Measurements from ENCODE around the gene ADGRG7.
A peak's percentile ranks its signal among the peaks of the same experiment; 100 is the strongest.

Gene ADGRG7

DNA sequence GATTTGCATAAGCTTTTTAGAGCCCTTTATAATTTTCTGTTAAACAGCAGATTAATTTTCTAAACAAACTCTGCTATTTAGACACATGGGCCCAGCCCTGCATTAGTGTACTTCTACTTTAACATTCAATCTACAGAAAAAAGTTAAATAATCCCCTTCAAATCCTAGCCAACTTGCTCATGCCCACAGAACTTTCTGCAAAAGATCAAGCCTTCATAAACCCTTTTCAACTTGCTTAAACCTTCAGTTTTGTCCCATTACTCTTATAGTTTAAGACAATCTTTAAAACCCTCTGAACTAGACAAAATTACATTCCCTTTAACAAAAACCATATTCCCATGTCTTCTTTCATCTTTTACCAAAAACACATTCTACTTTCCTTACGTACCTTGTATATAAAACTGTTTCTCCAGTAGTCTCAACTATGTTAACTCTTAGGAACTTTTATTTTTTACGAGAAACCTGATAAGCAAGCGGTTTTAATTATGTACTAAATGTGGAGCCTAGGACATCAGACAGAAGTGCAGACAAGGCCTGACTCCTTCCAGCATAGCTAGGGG, 25.2 kb upstream of the ADGRG7 start:
- H3K4me3 ChIP-seq (replicated peaks; ENCODE audit: low read depth, low read length), result no peak overlapping the region
- TF ChIP-seq, protein P1, sequence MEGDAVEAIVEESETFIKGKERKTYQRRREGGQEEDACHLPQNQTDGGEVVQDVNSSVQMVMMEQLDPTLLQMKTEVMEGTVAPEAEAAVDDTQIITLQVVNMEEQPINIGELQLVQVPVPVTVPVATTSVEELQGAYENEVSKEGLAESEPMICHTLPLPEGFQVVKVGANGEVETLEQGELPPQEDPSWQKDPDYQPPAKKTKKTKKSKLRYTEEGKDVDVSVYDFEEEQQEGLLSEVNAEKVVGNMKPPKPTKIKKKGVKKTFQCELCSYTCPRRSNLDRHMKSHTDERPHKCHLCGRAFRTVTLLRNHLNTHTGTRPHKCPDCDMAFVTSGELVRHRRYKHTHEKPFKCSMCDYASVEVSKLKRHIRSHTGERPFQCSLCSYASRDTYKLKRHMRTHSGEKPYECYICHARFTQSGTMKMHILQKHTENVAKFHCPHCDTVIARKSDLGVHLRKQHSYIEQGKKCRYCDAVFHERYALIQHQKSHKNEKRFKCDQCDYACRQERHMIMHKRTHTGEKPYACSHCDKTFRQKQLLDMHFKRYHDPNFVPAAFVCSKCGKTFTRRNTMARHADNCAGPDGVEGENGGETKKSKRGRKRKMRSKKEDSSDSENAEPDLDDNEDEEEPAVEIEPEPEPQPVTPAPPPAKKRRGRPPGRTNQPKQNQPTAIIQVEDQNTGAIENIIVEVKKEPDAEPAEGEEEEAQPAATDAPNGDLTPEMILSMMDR (IDR thresholded peaks at IDR 0.05; ENCODE audit: low read depth, low read length, missing control alignments), result no peak
- no peak for DNase-seq (ENCODE audit: extremely low read depth, low read depth)

DNA sequence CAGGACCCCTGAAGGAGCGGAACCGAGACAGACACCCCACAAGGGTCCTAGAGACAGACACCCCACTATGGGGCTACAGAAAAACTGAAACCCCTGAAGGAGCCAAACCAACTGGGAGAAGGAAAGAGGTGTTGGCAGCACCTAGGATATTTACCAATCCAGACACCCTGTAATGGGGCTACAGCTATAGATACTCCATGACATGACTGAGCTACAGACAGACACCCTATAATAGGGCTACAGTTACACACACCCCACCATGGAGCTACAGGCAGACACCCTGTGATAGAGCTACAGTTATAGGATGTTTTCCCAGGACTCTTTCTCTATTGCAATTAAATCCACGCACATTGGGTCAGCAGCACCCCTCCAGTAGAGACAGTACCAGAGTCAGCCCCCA, 22.6 kb upstream of the ADGRG7 start:
- TF ChIP-seq, protein P1 (IDR thresholded peaks at IDR 0.05; ENCODE audit: low read depth, low read length, missing control alignments), result no peak
- no peak for DNase-seq (ENCODE audit: extremely low read depth, low read depth)
- no peak overlapping the region for H3K4me3 ChIP-seq (replicated peaks; ENCODE audit: low read depth, low read length)

DNA sequence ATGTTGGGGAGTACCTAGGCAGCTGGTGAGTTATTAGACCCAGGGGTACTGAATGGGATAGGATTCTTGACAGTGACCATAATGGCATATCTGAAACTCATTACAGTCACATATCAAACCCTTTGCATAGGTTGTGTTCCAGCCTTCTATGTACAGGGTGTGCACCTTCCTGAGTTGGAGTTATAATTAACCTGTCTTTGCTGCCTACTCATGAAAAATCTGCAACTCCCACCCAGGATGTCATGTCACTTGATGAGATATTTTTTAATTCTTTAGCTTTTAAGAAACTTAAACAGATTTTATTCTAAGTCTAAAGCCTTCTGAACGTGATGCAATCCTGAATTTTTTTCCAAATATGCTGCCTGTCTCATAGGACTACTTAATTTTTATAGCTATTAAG, 21.1 kb upstream of the ADGRG7 start:
- DNase-seq (ENCODE audit: extremely low read depth, low read depth), result no peak
- TF ChIP-seq, protein P1 (IDR thresholded peaks at IDR 0.05; ENCODE audit: low read depth, low read length, missing control alignments), result no peak

DNA sequence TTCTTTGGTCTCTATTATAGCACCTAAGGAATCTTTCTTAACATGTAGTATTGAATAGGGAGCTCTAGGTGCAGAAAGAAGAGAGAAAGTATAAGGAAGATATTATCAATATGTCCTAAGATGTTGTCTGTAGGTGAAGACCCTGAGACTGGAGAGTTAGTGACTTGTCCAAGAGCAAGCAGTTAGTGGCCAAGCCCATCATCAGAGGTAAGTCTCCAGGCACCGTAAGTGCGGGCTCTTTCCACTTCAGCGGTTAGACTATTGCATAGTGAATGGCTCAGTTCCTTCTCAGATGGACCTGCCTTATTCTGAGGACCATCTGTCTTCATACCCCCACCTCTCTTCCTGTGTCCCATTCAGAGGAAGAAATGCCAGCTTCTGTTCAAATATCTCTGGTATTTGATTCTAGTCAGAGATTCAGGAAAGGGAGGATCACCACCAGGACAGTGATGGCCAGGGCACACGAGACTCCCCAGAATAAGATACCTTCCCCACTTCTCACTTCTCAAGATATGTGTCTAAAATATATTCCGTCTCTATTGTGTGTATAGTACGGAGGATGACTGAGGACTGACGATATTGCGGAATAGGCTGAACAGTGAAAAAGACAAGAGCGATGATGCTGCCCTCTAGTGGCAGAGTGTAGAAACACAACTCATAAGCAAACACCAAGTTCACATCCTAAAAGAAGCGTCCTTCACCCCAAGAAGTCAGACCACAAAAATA, 19.1 kb upstream of the ADGRG7 start:
- DNase-seq (ENCODE audit: extremely low read depth, low read depth), result peak; percentile 54
- no peak overlapping the region for H3K4me3 ChIP-seq (replicated peaks; ENCODE audit: low read depth, low read length)
- TF ChIP-seq, protein P1 (IDR thresholded peaks at IDR 0.05; ENCODE audit: low read depth, low read length, missing control alignments), result peak; percentile 79

More for the DNA sequence above, 21.1 kb upstream of the ADGRG7 start:
- H3K4me3 ChIP-seq (replicated peaks; ENCODE audit: low read depth, low read length), result no peak overlapping the region

DNA sequence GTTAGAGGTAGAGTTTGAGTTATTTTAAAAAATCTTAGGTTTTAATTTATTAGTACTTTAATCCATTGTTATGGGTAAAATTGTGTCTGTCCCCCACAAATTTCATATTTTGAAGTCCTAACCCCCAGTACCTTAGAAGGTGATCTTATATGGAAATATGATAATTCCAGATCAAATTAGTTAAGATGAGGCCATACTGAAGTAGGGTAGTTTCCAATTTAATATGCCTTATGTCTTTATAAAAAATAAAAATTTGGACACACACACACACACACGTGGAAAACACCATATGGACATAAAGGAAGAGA, 18.6 kb upstream of the ADGRG7 start:
- TF ChIP-seq, protein P1 (IDR thresholded peaks at IDR 0.05; ENCODE audit: low read depth, low read length, missing control alignments), result no peak
- DNase-seq (ENCODE audit: extremely low read depth, low read depth), result no peak
- H3K4me3 ChIP-seq (replicated peaks; ENCODE audit: low read depth, low read length), result no peak overlapping the region

DNA sequence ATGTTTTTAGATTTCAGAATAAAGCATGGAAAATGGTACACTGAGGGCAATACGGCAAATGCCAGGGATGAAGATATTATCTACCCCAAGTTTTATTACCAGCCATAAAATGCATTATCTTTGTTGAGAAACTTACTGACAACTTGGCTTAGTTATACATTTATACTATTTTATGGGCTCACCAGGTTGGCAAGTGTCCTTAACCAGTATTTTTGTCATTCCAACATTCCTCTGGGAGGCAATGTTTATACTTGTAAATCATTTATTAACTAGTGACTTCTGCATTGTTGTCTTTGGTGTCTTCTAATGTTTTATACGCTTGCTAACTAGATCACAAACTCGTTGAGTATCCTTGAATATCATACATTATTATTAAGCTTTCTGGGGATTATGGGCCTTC, 18.0 kb upstream of the ADGRG7 start:
- TF ChIP-seq, protein P1 (IDR thresholded peaks at IDR 0.05; ENCODE audit: low read depth, low read length, missing control alignments), result no peak
- no peak overlapping the region for H3K4me3 ChIP-seq (replicated peaks; ENCODE audit: low read depth, low read length)
- no peak for DNase-seq (ENCODE audit: extremely low read depth, low read depth)

Measured in HFF-Myc (cell line).